ENCODE results near the gene FSIP1. TPM values are rescaled to one million over a fixed set of nuclear protein-coding genes. Genes with fewer than 3 reads are reported as not detected.

The FSIP1 gene
- total RNA-seq (1 to 10 TPM in 2 of 4 donors, under 1 TPM in 1, not detected in 1; 0.68 to 2.4 (median 1.2) TPM), polyA plus RNA-seq (under 1 TPM; 0.04 to 0.59 (median 0.07) TPM)
- long read RNA-seq, donor 1: 0 reads
- long read RNA-seq, donor 2: 0 reads

DNA sequence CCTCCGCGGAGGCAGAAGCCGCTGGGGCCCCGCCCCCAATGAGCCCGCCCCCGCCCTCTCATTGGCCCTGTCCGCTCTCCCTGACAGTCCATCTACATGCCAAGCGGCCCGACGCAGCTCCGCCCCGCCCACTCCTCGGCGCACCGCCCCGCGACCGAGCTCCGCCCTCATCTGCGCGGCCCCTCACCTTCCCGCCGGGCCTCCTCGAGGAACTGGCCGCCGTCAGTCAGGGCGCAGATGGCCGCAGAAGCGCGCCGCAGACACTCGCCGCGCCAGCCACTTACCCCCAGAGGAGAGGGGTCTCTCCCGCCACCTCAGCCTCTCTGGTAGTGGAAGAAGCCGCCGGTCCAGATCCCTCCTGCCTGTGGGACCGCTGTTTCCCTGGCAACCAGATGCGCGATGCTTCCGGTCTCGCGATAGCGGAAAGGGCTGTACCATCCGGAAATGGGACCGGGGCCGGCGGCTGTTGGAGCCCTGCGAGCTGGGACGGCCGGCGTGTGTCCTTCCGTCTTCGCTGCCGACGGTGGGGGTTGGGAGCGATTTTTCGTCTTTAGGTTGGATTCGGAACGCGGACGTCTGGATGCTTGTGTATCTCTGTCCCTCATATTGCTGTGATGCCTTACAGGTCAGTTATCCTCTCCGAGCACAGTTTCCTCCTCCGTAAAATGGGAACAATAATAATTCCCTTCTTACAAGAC lies at the start of gene FSIP1:
Gene FSIP1 (minus strand): TSS at position 401 of the 698 bp plus-strand sequence. CDS start 6,317 bp downstream, outside the sequence.
- TF ChIP-seq, protein P1, sequence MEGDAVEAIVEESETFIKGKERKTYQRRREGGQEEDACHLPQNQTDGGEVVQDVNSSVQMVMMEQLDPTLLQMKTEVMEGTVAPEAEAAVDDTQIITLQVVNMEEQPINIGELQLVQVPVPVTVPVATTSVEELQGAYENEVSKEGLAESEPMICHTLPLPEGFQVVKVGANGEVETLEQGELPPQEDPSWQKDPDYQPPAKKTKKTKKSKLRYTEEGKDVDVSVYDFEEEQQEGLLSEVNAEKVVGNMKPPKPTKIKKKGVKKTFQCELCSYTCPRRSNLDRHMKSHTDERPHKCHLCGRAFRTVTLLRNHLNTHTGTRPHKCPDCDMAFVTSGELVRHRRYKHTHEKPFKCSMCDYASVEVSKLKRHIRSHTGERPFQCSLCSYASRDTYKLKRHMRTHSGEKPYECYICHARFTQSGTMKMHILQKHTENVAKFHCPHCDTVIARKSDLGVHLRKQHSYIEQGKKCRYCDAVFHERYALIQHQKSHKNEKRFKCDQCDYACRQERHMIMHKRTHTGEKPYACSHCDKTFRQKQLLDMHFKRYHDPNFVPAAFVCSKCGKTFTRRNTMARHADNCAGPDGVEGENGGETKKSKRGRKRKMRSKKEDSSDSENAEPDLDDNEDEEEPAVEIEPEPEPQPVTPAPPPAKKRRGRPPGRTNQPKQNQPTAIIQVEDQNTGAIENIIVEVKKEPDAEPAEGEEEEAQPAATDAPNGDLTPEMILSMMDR (IDR thresholded peaks at IDR 0.05): no peak
- Histone ChIP-seq H3K27me3 (ENCODE audit: insufficient read depth in 3 of 3, low read length in 2 of 3) (peaks cover 0 to 38% (median 0%) of the 10 kb centered on the region in 3 donors), H3K4me1 (no peaks in the 10 kb centered on the region), H3K9me3 (no peaks in the 10 kb centered on the region), H3K27ac (no peak within 1 kb of the TSS), H3K4me3 (peak within 1 kb of the TSS; percentile 78), H3K36me3 (ENCODE audit: insufficient read depth in 1 of 2, low read depth in 1 of 2) (no peaks in the 10 kb centered on the region)
- ATAC-seq: peak; percentile 96 to 98 (median 98)
- 0 to 1% (median 0%) methylated on average over 50 to 64 of the region's 64 CpGs for WGBS, 3 donors
- DNase-seq: peak; percentile 96 to 97
- intact Hi-C loops (cut with DNase I): loop anchor here (10.0 kb wide), 4 partner anchors 142 to 322 kb away; partner anchors contain the start of genes BMF (in 1 of the 2), GPR176 (in 1 of the 2) and SRP14 (in 1 of the 2)

DNA sequence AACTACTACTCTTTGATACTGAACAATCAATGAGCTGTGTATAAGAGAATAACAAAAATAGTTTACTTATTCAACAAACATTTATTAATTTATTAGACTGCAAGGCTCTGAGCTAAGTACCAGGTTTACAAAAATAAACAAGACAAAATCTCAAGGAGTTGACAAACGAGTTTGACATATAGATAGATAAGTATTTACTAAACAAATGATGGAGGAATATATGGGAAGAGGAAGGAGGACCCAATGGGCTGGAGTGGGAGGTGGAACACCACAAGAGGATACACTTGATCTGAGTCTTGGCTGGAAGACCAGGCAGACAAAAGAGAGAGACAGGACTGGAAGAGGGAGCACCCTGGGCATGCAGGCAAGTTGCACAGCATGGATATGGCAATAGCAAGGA lies 47.5 kb upstream of the FSIP1 start:
- Histone ChIP-seq H3K27ac (no peak overlapping the region), H3K4me1 (no peaks in the 10 kb centered on the region), H3K9me3 (no peaks in the 10 kb centered on the region), H3K36me3 (ENCODE audit: insufficient read depth in 1 of 2, low read depth in 1 of 2) (no peaks in the 10 kb centered on the region), H3K27me3 (ENCODE audit: insufficient read depth in 3 of 3, low read length in 2 of 3) (no peaks in the 10 kb centered on the region), H3K4me3 (no peak overlapping the region)
- intact Hi-C loops (cut with DNase I): no loop called here
- TF ChIP-seq, protein P1 (IDR thresholded peaks at IDR 0.05): no peak
- 45 to 57% (median 52%) methylated on average over 1 of the region's 1 CpG for WGBS, 3 donors
- DNase-seq (no peak), ATAC-seq (no peak)

DNA sequence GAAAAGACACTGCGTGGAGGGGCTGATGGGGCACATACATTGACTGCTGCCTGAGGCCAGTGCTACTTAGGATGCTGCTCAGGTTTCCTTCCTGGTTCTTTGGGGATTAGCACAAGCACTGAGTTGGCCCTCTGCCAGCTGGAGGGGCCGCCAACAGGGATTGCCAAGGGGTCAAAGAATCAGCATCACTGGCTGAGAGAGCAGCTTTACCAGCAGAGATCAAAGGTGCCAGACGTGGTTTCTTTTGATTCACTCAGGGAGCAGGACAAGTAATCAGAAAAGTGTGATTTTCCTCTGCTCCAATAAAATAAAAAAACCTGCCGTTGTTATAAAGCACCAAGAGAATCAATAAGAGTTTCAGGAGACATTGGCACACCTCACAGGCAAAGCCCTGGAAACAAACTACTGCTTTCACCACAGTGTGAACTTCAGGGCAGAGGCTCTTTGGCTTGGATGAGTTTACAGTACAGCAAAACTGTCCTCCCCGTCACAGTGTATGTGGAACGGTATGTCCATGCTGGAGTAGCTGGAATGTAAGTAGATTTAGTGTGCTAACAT lies 45.8 kb upstream of the FSIP1 start:
- no peaks in the 10 kb centered on the region for H3K9me3 ChIP-seq
- H3K4me3 ChIP-seq: no peak overlapping the region
- no peak for ATAC-seq
- H3K27me3 ChIP-seq (ENCODE audit: insufficient read depth in 3 of 3, low read length in 2 of 3): no peaks in the 10 kb centered on the region
- H3K27ac ChIP-seq: no peak overlapping the region
- WGBS, 3 donors: 21 to 30% (median 22%) methylated on average over 6 of the region's 6 CpGs
- no peak for DNase-seq
- intact Hi-C loops (cut with DNase I): no loop called here
- no peaks in the 10 kb centered on the region for H3K4me1 ChIP-seq
- no peaks in the 10 kb centered on the region for H3K36me3 ChIP-seq (ENCODE audit: insufficient read depth in 1 of 2, low read depth in 1 of 2)
- TF ChIP-seq, protein P1 (IDR thresholded peaks at IDR 0.05): no peak

DNA sequence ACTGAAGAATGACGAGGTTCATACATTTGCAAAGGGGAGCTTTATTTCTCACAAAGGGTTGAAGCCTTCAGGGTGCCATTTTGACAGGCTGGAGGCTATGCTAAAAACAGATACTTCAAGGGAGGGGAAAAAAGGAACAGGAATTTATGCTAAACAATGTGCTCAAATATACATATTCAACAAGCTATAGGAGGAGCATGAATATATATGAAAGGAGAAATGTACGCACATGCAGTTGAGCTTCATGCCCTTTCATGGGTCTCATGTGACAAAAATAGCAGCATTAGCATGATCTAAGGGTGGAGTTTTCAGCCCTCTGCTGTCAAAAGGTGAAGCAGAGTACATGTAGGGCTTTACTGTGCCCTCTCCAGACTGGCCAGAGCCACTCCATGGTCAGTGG lies 44.3 kb upstream of the FSIP1 start:
- DNase-seq (no peak), ATAC-seq (no peak)
- Histone ChIP-seq H3K27me3 (ENCODE audit: insufficient read depth in 3 of 3, low read length in 2 of 3) (no peaks in the 10 kb centered on the region), H3K4me1 (no peaks in the 10 kb centered on the region), H3K9me3 (no peaks in the 10 kb centered on the region), H3K27ac (no peak overlapping the region), H3K4me3 (no peak overlapping the region), H3K36me3 (ENCODE audit: insufficient read depth in 1 of 2, low read depth in 1 of 2) (no peaks in the 10 kb centered on the region)
- TF ChIP-seq, protein P1 (IDR thresholded peaks at IDR 0.05): no peak
- intact Hi-C loops (cut with DNase I): no loop called here
- WGBS, 3 donors: 95 to 100% (median 97%) methylated on average over 2 of the region's 2 CpGs

All from psoas muscle (tissue), 8 donors.